ENCODE results near the gene PRM1. TPM values are rescaled to one million over a fixed set of nuclear protein-coding genes. Genes with fewer than 3 reads are reported as not detected.

The PRM1 gene
- total and polyA plus RNA-seq, 2 of the 8 experiments (the other 6 are each of a cell fraction or from before 2014, with no cell fraction given): 0.54 to 0.82 TPM

GRCh38 chr16:11262915-11263314, 18.2 kb downstream of the PRM1 start (continued):
- no peak for TF ChIP-seq SUZ12 (IDR thresholded peaks at IDR 0.05; ENCODE audit: low read length)
- TF ChIP-seq RXRA (IDR thresholded peaks at IDR 0.05; ENCODE audit: insufficient read depth, low read depth, low read length): no peak
- no peak for TF ChIP-seq SP2 (IDR thresholded peaks at IDR 0.05; ENCODE audit: low read length)
- no peak for TF ChIP-seq RAD21 (IDR thresholded peaks at IDR 0.05 in 1 of 2, conservative IDR thresholded peaks at IDR 0.05 in 1 of 2; ENCODE audit: low read depth in 2 of 2, low read length in 2 of 2)

All from H1 (cell line).